Kidney (tissue), 22 donors: ENCODE results near the gene MDGA2. TPM values are rescaled to one million over a fixed set of nuclear protein-coding genes. Genes with fewer than 3 reads are reported as not detected.
A peak's percentile ranks its signal among the peaks of the same experiment; 100 is the strongest.

Source experiments
- DNase-seq, 5 donors: peaks; one replicate each; pipeline ENCODE4 v3.0.0-alpha.2; 2013 to 2020
- FAIRE-seq: peaks from 2 replicates; lab custom pipeline; 2012; peaks lifted over from hg19 to GRCh38; lab: Jason Lieb, UNC
- H3K27ac ChIP-seq, 2 donors: one replicate each; pipeline ENCODE4 v1.7.0; 2013; ENCODE audit warnings: low read depth in 2 of 2, low read length in 2 of 2, inconsistent platforms in 1 of 2
- H3K27me3 ChIP-seq: one replicate; pipeline ENCODE4 v1.7.1; 2013; ENCODE audit warnings: low read length, inconsistent platforms; ENCODE audit not compliant: control insufficient read depth, insufficient read depth
- H3K36me3 ChIP-seq, 3 donors: one replicate each; pipeline versions ENCODE4 v1.7.0 to v1.7.1; 2013; ENCODE audit warnings: low read length in 3 of 3, control low read depth in 1 of 3, inconsistent platforms in 1 of 3; ENCODE audit not compliant: insufficient read depth in 3 of 3, control insufficient read depth in 2 of 3
- H3K4me1 ChIP-seq, 3 donors: one replicate each; pipeline versions ENCODE4 v1.7.0 to v1.7.1; 2013; ENCODE audit warnings: low read length in 3 of 3, inconsistent platforms in 1 of 3, low read depth in 1 of 3; ENCODE audit not compliant: control insufficient read depth in 2 of 3, insufficient read depth in 2 of 3
- H3K4me3 ChIP-seq, 3 donors: one replicate each; pipeline versions ENCODE4 v1.7.0 to v1.8.1; 2013; ENCODE audit warnings: low read length in 3 of 3, control low read depth in 1 of 3, inconsistent platforms in 1 of 3
- H3K9ac ChIP-seq, 3 donors: one replicate each; pipeline versions ENCODE4 v1.7.0 to v1.7.1; 2013; ENCODE audit warnings: low read length in 3 of 3, control low read depth in 1 of 3, inconsistent platforms in 1 of 3
- H3K9me3 ChIP-seq, 3 donors: one replicate each; pipeline versions ENCODE4 v1.7.0 to v1.7.1; 2013; ENCODE audit warnings: low read length in 3 of 3, control low read depth in 1 of 3, inconsistent platforms in 1 of 3; ENCODE audit not compliant: control insufficient read depth in 2 of 3, insufficient read depth in 1 of 3
- CTCF ChIP-seq: IDR thresholded peaks from 3 replicates; pipeline ENCODE4 v1.5.1; 2012; ENCODE audit warnings: mild to moderate bottlenecking, moderate library complexity, borderline replicate concordance; ENCODE audit not compliant: insufficient read depth; ENCODE audit errors: extremely low read depth
- intact Hi-C: fragments of 100-400 bp; cut with DNase I; formaldehyde crosslinking; loops from one replicate; pipeline ENCODE4 v1.11.1; 2022
- long read RNA-seq, 10 donors: library from polyadenylated mRNA in 1 of 10; unstranded in 1 of 10; transcript quantifications; one replicate each; pipeline ENCODE4 v2.0.0 and lab custom pipeline, GENCODE V29; 2021 to 2026
- polyA plus RNA-seq: library from polyadenylated mRNA; stranded (reverse); fragments of 350-450 nt; fragmentation: Illumina TruSeq; extraction: RNeasy Lipid Tissue Mini Kit (QIAGEN cat#74804); gene quantifications from one replicate; pipeline ENCODE4 v1.2.3, GENCODE V29; 2014; ENCODE audit warnings: low read depth, low replicate concordance; ENCODE audit not compliant: insufficient read depth
- total RNA-seq: library from RNA; stranded (reverse); fragmentation: NEBNext Ultra II Directional; extraction: Animal tissue kit (Norgen Biotek cat#: 25700); gene quantifications from one replicate; pipeline ENCODE4 v1.2.1, GENCODE V29; 2021
- donor health status: control.
- donor health status: control.
- donor health status: control.
- donor health status: control.
- donor health status: control.
- donor health status: DM: yes; HTN: yes; CAD: no.
- donor health status: Normal renal cell carcinoma (clear cell type).

The MDGA2 gene
- total RNA-seq (0.41 TPM), polyA plus RNA-seq (not detected)
- long read RNA-seq, donor 1: 0 reads
- long read RNA-seq, donor 2: 0 reads
- long read RNA-seq, donor 3: 0 reads
- long read RNA-seq, donor 4: 0 reads
- long read RNA-seq, donor 5: 0 reads
- long read RNA-seq, donor 6: 0 reads
- long read RNA-seq, donor 7: 0 reads
- long read RNA-seq, donor 8: 0 reads
- long read RNA-seq, donor 9: 0 reads
- long read RNA-seq, donor 10: 0 reads

GRCh38 chr14:47675466-47676314, at the start of gene MDGA2:
Gene MDGA2 (minus strand): TSS chr14:47675605.
- H3K4me3 ChIP-seq: peak within 1 kb of the TSS; percentile 24 to 74 (median 29)
- intact Hi-C loops: no loop called here
- no peaks in the 10 kb centered on the region for H3K9me3 ChIP-seq
- no peaks in the 10 kb centered on the region for H3K36me3 ChIP-seq
- no peak for TF ChIP-seq CTCF
- DNase-seq: peak in 4 of 5 donors; percentile 65 to 71 (median 68)
- peaks cover 2% of the 10 kb centered on the region for H3K27me3 ChIP-seq
- no peak within 1 kb of the TSS for H3K27ac ChIP-seq
- H3K4me1 ChIP-seq: peaks cover 0 to 4% (median 0%) of the 10 kb centered on the region in 3 donors
- H3K9ac ChIP-seq: peak within 1 kb of the TSS in 1 of 3 donors; percentile 46
- FAIRE-seq: no peak

GRCh38 chr14:47722929-47723693, 47.7 kb upstream of the MDGA2 start:
- Histone ChIP-seq H3K4me1 (no peaks in the 10 kb centered on the region), H3K4me3 (no peak overlapping the region), H3K9ac (no peak overlapping the region), H3K9me3 (no peaks in the 10 kb centered on the region), H3K36me3 (no peaks in the 10 kb centered on the region), H3K27ac (no peak overlapping the region), H3K27me3 (no peaks in the 10 kb centered on the region)
- TF ChIP-seq CTCF: no peak
- no peak for DNase-seq
- peak; percentile 53 for FAIRE-seq
- intact Hi-C loops: no loop called here

GRCh38 chr14:47720281-47720680, 44.9 kb upstream of the MDGA2 start:
- no peaks in the 10 kb centered on the region for H3K4me1 ChIP-seq
- H3K27me3 ChIP-seq: no peaks in the 10 kb centered on the region
- H3K36me3 ChIP-seq: no peaks in the 10 kb centered on the region
- H3K4me3 ChIP-seq: no peak overlapping the region
- intact Hi-C loops: no loop called here
- TF ChIP-seq CTCF: no peak
- H3K27ac ChIP-seq: no peak overlapping the region
- H3K9me3 ChIP-seq: no peaks in the 10 kb centered on the region
- DNase-seq (no peak), FAIRE-seq (no peak)
- H3K9ac ChIP-seq: no peak overlapping the region
